GM12872 (cell line): ENCODE data around the gene ITPK1.

Experiments
- CTCF ChIP-seq: IDR thresholded peaks from 3 replicates; pipeline ENCODE4 v1.5.1; 2011; ENCODE audit warnings: low read depth, mild to moderate bottlenecking, low read length, moderate library complexity; ENCODE audit not compliant: insufficient read depth

The ITPK1 gene

GRCh38 chr14:92923744-92924103, 192.0 kb downstream of the ITPK1 start:
- no peak for TF ChIP-seq CTCF

GRCh38 chr14:92922883-92923743, 192.6 kb downstream of the ITPK1 start, which contains the start of gene CHGA:
Gene CHGA (plus strand): TSS chr14:92923150. CDS start chr14:92923360, 210 bp downstream.
- TF ChIP-seq CTCF, result no peak

GRCh38 chr14:92922155-92922735, 193.5 kb downstream of the ITPK1 start:
- no peak for TF ChIP-seq CTCF

GRCh38 chr14:92920001-92920400, 195.7 kb downstream of the ITPK1 start:
- no peak for TF ChIP-seq CTCF

- no peak for TF ChIP-seq CTCF
These were observed 197.8 kb downstream of the ITPK1 start for GRCh38 chr14:92917956-92918355.

- TF ChIP-seq CTCF, result no peak
These were observed 198.4 kb downstream of the ITPK1 start for GRCh38 chr14:92917041-92917940.

GRCh38 chr14:92916201-92916600, 199.5 kb downstream of the ITPK1 start:
- no peak for TF ChIP-seq CTCF
